ENCODE results near the gene CBARP. TPM values are rescaled to one million over a fixed set of nuclear protein-coding genes. Genes with fewer than 3 reads are reported as not detected.

CBARP gene
- total and polyA plus RNA-seq, 2 of the 13 experiments (the other 11 are each of a cell fraction or from before 2014, with no cell fraction given): 1.2 to 1.4 TPM

DNA sequence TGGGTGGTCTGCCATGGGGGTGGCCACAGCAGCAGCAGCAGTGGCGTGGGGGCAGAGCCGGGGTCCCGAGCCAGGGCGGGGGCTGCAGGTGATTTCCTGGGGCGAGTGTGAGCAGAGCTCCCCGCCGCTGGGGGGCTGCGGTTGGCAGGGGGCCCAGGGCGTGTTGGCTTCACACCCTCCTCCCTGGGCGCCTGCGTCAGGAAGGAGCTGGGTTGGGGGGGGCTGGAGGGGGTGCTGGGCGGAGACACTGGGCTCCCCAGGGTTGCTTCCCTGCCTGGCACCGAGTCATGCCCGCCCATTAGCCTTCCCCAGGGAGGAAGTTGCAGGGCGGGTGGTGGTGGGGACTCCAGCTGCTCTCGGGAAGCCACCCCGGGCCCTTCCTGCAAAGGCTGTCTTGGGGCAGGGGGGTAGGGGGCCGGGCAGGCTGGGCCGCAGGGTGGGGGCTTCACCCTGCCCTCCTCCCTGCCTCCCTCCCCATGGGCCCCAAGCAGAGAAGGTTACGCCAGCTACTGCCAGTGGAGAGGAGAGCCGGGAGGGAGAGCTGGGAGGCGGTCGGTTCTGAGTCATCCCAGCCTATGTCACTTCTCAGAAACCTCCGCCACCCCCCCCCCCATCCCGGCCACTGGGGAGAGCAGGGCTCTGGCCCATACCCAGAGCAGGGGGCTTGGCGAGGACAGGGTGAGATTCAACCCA is 15.2 kb upstream of the CBARP start (continued):
- TF ChIP-seq, protein P1, sequence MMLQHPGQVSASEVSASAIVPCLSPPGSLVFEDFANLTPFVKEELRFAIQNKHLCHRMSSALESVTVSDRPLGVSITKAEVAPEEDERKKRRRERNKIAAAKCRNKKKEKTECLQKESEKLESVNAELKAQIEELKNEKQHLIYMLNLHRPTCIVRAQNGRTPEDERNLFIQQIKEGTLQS (CRISPR knock-in tag; IDR thresholded peaks at IDR 0.05): peak; percentile 57
- TF ChIP-seq KDM2A (CRISPR knock-in tag; IDR thresholded peaks at IDR 0.05; ENCODE audit: borderline replicate concordance, low read depth) (peak; percentile 55; the same call in 1 of the 2 replicates), ZNF33B (CRISPR knock-in tag; IDR thresholded peaks at IDR 0.05) (no peak), SALL2 (CRISPR knock-in tag; IDR thresholded peaks at IDR 0.05) (0 out of 2 replicates have a peak, but pooled peaks have one; percentile 56), ZNF550 (CRISPR knock-in tag; IDR thresholded peaks at IDR 0.05; ENCODE audit: borderline replicate concordance) (0 out of 2 replicates have a peak, but pooled peaks have one; percentile 41), NONO (IDR thresholded peaks at IDR 0.05) (no peak), NONO (CRISPR knock-in tag; conservative IDR thresholded peaks at IDR 0.05) (peak; percentile 25; the same call in 1 of the 2 replicates), ZFP90 (CRISPR knock-in tag; IDR thresholded peaks at IDR 0.05; ENCODE audit: borderline replicate concordance) (0 out of 2 replicates have a peak, but pooled peaks have one; percentile 28), MLLT10 (CRISPR knock-in tag; IDR thresholded peaks at IDR 0.05) (no peak), ZNF143 (CRISPR knock-in tag; IDR thresholded peaks at IDR 0.05) (no peak), TAF1 (CRISPR knock-in tag; IDR thresholded peaks at IDR 0.05) (0 out of 2 replicates have a peak, but pooled peaks have one; percentile 58), ASH2L (IDR thresholded peaks at IDR 0.05; ENCODE audit: insufficient read length, low read depth, low read length) (peak; percentile 8), ZNF331 (CRISPR knock-in tag; IDR thresholded peaks at IDR 0.05) (no peak), ZNF614 (CRISPR knock-in tag; IDR thresholded peaks at IDR 0.05; ENCODE audit: borderline replicate concordance) (no peak), CBX2 (IDR thresholded peaks at IDR 0.05; ENCODE audit: low read depth, low read length) (no peak), CBX2 (CRISPR knock-in tag; IDR thresholded peaks at IDR 0.05; ENCODE audit: low read depth) (no peak), ZNF546 (CRISPR knock-in tag; conservative IDR thresholded peaks at IDR 0.05) (0 out of 2 replicates have a peak, but pooled peaks have one; percentile 27), ZC3H13 (CRISPR knock-in tag; IDR thresholded peaks at IDR 0.05) (0 out of 2 replicates have a peak, but pooled peaks have one; percentile 45), SIN3A (IDR thresholded peaks at IDR 0.05; ENCODE audit: borderline replicate concordance, low read depth, low read length) (peak; percentile 35; the same call in 1 of the 2 replicates), POLR2G (IDR thresholded peaks at IDR 0.05; ENCODE audit: low read depth, low read length) (peak; percentile 69; the same call in 1 of the 2 replicates), ZNF720 (CRISPR knock-in tag; IDR thresholded peaks at IDR 0.05) (no peak), RBM39 (IDR thresholded peaks at IDR 0.05; ENCODE audit: low read depth, low read length, poor library complexity, severe bottlenecking) (no peak), CREB1 (IDR thresholded peaks at IDR 0.05) (peak; percentile 11; the same call in 1 of the 2 replicates), CREB1 (CRISPR knock-in tag; IDR thresholded peaks at IDR 0.05) (no peak; the same call in 1 of the 2 replicates)
- TF ChIP-seq, protein P2, sequence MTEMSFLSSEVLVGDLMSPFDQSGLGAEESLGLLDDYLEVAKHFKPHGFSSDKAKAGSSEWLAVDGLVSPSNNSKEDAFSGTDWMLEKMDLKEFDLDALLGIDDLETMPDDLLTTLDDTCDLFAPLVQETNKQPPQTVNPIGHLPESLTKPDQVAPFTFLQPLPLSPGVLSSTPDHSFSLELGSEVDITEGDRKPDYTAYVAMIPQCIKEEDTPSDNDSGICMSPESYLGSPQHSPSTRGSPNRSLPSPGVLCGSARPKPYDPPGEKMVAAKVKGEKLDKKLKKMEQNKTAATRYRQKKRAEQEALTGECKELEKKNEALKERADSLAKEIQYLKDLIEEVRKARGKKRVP (CRISPR knock-in tag; IDR thresholded peaks at IDR 0.05): peak in 1 of 2 experiments; percentile 55; a peak in 1 of 4 replicates
- TF ChIP-seq, protein P3, sequence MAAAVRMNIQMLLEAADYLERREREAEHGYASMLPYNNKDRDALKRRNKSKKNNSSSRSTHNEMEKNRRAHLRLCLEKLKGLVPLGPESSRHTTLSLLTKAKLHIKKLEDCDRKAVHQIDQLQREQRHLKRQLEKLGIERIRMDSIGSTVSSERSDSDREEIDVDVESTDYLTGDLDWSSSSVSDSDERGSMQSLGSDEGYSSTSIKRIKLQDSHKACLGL (CRISPR knock-in tag; IDR thresholded peaks at IDR 0.05): 0 out of 2 replicates have a peak, but pooled peaks have one; percentile 40
- TF ChIP-seq, protein P4, sequence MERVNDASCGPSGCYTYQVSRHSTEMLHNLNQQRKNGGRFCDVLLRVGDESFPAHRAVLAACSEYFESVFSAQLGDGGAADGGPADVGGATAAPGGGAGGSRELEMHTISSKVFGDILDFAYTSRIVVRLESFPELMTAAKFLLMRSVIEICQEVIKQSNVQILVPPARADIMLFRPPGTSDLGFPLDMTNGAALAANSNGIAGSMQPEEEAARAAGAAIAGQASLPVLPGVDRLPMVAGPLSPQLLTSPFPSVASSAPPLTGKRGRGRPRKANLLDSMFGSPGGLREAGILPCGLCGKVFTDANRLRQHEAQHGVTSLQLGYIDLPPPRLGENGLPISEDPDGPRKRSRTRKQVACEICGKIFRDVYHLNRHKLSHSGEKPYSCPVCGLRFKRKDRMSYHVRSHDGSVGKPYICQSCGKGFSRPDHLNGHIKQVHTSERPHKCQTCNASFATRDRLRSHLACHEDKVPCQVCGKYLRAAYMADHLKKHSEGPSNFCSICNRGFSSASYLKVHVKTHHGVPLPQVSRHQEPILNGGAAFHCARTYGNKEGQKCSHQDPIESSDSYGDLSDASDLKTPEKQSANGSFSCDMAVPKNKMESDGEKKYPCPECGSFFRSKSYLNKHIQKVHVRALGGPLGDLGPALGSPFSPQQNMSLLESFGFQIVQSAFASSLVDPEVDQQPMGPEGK (CRISPR knock-in tag; IDR thresholded peaks at IDR 0.05): peak; percentile 75
